NCI-H748 (cell line): ENCODE measurements around the gene DIS3.
"Not testable (repeated sequence)": the region's sequence is repeated elsewhere in the genome, so short reads cannot be mapped to it uniquely, and the experiment has no call there.

ENCODE experiments used
- DNase-seq: peaks from one replicate; lab custom pipeline; 2025; ENCODE audit not compliant: unreplicated experiment; lab: John Stamatoyannopoulos, UW

The DIS3 gene, protein sequence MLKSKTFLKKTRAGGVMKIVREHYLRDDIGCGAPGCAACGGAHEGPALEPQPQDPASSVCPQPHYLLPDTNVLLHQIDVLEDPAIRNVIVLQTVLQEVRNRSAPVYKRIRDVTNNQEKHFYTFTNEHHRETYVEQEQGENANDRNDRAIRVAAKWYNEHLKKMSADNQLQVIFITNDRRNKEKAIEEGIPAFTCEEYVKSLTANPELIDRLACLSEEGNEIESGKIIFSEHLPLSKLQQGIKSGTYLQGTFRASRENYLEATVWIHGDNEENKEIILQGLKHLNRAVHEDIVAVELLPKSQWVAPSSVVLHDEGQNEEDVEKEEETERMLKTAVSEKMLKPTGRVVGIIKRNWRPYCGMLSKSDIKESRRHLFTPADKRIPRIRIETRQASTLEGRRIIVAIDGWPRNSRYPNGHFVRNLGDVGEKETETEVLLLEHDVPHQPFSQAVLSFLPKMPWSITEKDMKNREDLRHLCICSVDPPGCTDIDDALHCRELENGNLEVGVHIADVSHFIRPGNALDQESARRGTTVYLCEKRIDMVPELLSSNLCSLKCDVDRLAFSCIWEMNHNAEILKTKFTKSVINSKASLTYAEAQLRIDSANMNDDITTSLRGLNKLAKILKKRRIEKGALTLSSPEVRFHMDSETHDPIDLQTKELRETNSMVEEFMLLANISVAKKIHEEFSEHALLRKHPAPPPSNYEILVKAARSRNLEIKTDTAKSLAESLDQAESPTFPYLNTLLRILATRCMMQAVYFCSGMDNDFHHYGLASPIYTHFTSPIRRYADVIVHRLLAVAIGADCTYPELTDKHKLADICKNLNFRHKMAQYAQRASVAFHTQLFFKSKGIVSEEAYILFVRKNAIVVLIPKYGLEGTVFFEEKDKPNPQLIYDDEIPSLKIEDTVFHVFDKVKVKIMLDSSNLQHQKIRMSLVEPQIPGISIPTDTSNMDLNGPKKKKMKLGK

DNA sequence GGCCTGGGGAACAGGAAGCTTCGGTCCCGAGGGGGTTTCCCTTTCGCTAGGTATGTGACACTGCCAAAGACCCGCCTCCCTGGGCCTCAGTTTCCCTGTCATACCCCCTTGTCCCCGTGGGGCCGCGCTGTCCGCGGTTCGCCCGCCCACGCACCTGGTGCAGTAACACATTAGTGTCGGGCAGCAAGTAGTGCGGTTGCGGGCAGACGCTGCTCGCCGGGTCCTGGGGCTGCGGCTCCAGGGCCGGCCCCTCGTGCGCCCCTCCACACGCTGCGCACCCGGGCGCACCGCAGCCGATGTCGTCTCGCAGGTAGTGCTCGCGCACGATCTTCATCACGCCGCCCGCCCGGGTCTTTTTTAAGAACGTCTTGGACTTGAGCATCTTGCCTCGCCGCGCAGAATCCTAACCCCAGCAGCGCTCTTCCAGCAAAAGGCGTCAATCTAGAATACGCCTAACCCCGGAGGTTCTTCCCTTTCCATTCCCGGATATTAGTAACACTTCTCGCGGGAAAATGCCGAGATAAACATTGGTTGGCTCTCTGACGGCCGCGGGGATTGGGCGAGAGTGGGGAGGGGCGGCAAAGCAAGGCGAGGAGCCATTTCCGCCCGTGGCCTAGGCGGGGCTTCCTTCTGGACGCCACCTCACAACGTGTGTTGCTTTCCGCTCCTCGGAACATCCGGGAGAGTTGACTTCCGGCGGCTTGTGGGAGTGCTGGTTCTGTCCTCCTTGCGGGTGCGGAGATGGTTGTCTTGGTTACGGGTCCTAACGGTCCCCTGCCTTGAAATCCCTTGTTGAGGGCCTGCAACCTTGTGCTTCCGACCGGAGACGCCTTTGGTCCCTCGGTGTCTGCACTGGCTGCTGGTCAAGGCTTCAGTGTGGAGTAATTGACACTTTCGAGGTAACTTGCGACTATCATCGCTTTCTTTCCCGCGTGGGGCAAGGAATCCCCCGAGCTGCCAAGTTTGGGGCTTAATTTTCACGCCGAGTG is at the start of gene DIS3, which contains the start of gene PIBF1:
TSS of gene DIS3 (minus strand) at position 450 of the 989 bp plus-strand sequence. CDS start at position 382, 68 bp downstream.
TSS of gene PIBF1 (plus strand) at position 683 of the 989 bp plus-strand sequence. CDS start 1,337 bp downstream, outside the sequence.
- peak; percentile 99 for DNase-seq

DNA sequence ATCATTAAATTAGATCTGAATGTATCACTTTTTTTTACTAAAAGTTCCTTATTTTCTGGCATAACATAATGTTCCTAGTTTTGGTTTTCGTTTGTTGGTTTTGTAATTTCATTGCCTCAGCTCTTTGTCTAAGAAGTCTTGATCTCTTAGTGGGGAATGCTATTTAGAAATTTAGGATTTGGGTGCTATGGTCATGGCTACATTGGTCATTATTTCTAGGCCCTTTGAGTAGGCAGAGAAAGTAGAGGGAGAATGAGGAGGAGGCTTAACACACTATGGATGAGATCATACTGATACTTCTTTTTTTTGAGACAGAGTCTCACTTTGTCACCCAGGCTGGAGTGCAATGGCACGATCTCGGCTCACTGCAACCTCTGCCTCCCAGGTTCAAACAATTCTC is 42.0 kb upstream of the DIS3 start:
- DNase-seq, result no peak

DNA sequence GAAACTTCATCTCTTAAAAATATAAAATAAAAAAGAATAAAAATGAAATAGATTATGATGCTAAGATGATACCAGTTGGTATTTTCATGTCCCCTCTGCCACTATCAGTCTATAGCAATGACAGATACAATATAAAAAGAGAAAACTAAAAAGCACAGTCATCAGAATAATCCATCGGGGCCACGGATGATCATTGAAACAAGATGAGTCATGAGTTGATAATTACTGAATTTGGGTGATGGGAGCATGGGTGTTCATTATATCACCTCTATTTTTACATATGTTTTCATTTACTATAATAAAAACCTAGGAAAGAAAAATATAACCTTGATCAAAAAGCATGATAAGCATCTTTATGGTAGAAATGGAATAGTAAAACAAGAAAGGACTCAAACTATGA is 41.4 kb upstream of the DIS3 start:
- DNase-seq, result no peak

DNA sequence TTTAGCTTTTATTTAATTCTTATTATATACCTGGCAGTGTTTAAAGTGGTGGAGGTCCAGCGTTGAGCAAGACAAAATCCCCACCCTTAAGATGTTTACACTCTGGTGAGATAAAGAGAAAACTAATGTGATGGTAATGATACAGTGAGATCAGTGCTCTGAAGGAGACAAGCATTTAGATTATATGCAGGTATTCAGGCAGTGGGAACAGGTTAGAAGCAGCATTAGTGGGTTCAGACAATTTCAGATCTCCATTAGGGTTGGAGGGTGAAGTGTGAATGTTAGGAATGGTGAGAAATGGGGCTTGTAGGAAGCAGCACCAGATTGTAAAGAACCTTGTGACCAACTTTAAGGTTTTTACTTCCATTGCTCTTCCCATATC is 39.2 kb upstream of the DIS3 start:
- no peak for DNase-seq

DNA sequence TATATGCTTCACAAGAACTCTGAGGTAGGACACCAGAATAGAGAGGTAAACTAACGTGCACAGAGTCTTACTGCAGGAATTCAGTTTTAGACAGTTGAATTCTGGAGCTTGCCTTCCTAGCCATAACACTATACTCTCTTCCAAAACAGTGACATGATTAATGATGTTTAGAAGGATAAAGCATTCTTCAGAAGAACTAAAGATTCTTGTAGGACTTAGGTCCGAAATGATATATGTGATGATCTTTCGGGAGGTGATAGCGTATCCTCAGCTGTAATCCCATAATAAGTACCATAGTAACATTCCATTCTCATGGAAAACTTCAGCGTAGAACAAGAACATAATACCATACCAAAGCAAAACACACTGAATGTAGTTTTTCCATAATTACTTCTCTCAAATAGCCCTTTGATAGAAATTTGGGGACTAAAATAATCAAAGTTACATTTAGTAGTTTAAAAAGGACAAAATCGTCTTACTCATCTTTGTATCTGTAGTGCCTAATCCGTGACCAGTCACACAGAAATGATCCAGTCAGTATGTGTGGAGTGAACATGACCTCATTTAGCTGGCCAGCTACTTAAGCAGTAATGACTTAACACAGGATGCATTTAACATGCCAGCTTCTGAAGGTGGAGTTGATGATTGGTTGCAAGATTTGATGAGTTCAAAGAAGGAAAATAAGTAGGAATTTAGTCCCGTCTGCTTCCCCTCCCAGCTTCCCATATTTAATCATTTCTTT is 38.6 kb upstream of the DIS3 start:
- DNase-seq, result no peak

DNA sequence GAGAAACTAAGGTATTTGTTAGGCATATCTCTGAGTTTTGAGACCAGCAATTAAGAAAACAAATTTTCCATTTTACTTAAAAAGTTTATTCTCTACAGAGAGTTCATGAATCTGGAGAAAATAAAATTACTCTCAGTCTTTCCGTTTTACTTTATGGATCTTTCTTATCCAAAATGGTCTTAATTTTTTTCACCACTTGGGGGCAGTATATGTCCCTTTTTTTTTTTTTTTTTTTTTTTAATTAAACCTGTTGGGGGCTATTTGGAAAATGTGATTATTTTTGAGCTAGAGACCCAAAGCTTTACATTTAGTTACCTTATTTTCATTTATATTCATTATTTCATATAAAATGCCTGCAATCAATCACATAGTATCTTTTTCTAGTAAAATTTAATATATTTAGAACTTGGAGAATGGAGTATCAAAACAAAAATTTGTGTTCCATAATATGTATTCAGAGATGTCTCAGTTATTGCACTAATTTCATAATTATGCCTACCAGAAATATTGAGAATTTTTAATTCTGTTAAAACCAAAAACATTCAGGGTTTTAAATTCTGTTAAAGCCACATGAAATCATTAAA is 27.3 kb upstream of the DIS3 start:
- DNase-seq, result peak; percentile 24

DNA sequence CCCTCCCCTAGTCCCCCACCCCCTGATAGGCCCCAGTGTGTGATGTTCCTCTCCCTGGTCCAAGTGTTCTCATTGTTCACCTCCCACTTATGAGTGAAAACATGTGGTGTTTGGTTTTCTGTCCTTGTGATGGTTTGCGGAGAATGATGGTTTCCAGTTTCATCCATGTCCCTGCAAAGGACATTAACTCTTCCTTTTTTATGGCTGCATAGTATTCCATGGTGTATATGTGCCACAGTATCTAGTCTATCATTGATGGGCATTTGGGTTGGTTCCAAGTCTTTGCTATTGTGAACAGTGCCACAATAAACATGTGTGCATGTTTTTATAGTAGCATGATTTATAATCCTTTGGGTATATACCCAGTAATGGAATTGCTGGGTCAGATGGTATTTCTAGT is 24.8 kb upstream of the DIS3 start:
- DNase-seq, result not testable (repeated sequence)

DNA sequence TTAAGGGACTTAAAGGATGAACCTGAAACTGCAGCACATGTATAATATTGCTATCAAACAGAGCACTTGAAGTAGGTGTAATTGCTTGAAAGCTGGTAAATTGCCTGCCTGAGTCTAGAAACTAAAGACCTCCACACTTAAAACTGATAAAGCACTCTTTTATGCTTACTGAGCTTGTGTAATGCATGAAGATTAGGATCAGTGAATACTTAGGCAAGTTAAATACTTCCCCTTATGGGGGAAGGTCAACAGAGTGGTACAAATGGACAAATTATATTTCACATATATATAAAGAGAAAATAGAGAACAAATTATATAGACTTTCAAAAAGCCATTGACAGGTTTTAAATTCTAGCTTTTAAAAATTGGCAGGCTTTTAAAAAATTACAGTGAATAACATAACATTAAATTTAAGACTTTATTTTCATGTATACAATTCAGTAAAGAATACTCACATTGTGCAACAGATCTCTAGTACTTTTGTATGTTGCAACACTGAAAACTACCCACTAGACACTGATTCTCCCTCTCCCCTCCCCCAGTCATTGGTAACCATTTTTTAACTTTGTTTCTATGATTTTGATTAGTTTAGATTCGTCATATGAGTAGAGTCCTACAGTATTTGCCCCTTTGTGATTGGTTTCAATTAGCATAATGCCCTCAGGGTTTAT is 24.1 kb upstream of the DIS3 start:
- no peak for DNase-seq

DNA sequence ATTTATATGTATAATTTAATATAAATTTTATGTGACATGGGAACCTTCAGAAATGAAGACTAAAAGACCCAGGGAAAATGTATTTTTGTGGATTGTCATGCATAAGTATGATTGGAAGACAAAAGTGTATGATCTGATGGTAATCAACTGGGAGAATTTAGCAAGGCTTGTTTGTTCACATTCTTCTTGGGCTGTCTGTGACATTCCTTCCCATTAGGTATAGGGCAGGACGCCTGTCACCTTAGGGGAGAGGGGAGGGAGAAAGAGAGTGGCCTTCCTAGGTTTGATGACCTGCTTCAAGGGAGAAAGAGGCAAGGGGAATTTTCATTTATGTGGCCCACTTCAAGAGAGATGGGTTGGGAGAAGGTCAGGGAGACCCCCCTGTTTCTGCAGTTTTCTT is 22.6 kb upstream of the DIS3 start:
- DNase-seq, result no peak

DNA sequence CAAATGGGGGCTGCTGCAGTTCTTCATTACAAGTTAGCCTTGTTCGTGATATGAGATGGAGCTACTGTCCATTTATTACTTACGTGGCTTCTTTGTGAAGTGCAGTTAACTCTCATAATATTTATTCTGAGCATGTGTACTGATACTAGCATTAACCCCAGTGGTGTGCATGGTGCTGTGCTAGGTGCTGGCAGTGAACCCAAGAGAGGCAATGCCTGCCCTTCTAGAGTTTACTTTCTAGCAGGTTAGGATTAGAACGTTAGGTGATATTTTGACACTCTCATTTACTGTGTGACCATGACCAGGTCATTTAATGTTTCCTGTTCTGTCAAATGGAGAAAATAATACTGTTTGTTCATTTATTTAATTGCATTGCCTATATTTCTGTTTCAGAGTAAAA is 17.1 kb upstream of the DIS3 start:
- no peak for DNase-seq

DNA sequence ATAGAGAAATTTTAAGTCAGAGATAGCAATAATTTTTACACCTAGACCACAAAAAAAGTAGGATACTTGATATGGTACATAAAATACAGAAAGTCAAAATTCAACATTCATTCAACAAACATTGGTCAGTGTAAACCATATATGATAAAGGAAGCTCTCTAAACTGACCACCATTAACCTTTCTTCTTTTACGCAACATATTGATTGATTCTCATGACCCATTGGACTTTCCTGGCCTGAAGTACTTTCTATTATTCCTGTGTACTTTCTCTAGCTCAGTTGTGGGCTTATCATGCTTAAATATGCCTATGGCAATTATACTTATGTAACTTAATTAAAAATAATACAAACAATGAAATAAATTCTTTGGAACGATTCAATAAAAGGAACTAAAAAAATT is 10.9 kb upstream of the DIS3 start:
- no peak for DNase-seq

DNA sequence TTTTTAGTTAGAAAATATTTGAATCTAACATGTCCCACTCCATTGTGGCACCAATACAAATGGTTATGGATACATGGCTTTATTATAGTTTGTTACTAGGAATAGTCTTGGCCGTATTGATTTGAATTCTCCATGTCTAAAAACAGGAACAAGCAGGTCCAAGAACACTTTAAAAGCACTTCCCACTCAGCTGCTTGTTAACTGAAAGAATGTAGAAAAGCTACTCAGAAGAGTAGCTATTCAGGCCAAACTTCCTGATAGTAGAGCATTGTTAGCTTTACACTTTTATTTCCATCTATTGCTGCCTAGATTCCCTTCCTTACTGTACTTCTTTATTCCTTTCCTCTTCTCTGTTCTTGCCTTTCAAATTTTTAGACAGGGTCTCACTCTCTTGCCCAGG is 7.1 kb upstream of the DIS3 start:
- DNase-seq, result no peak

DNA sequence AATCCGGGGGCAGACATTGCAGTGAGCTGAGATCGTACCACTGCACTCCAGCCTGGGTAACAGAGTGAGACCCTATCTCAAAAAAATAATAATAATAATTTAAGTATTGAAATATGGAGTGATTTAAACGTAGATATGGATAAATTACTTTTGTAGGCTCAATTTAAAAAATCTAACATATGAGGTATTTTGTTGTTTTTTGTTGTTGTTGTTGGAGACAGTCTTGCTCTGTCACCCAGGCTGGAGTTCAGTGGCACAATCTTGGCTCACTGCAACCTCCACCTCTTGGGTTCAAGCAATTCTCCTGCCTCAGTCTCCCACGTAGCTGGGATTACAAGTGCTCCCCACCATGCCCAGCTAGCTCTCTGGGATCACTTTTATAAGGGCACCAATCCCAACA is 3.0 kb upstream of the DIS3 start:
- not testable (repeated sequence) for DNase-seq

DNA sequence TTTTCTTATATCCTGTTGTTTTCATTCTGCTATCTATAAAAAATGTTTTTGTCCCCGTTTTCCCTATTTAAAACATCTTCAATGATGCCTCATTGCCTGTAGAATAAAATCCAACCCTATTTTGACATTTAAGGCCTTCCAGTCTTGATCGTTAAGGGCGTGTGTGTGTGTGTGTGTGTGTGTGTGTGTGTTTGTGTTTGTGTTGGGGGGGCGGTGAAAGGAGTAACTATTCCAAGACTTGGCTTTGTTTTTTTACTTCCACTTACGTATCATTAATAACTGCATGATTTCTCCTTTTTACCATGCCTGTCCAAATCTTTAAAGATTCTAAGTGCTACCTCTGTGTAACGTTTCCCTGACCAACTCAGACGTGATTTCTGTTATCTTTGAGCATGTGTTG is 1.0 kb upstream of the DIS3 start:
- peak; percentile 16 for DNase-seq

DNA sequence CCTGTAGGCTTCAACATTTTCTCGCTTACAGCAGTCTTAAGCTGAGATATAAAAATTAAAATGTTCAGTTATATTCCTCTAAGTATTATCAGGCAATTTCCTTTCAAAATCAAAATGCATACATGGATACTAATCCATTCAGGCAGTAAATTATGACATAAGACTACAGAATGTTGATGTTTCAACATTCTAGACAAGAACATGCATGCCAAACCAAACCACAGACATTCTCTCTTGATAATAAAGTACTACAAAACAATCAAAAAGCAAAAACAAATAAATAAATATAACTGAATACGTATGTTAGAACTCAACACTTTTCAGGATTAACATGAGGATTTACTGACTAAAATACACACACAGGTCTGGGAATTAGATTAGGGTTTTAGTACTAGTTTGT is 7.7 kb downstream of the DIS3 start:
- DNase-seq, result no peak

DNA sequence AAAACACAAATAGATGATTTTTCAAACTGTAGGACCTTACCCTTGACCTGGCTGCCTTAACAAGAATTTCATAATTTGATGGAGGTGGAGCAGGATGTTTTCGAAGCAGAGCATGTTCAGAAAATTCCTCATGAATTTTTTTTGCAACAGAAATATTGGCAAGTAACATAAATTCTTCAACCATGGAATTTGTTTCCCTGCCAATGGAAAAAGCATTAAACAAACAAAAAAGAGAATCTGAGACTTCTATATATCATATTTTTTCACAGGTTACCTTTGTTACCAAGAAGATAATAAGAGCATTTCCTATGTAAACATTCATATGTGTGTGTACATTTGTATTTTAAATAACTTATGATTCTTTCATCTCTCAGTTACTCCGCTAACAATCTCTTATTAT is 18.3 kb downstream of the DIS3 start:
- DNase-seq, result no peak

DNA sequence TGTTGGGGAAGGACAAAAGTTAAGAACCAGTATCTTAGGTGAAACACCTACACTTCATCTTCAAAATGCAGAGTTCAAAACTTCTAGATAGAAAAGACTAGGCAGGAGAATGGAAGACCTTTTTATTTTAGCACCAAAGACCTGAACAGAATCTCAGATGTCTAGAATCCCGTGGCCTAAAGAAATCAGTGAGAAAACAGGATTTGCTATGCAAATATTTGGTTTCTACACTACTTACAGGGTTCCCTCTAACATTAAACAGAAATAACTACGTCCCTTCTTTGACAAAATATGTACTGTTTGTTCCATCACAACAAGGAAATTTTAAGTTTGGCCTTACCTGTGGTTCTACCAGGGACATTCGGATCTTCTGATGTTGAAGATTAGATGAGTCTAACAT is 21.5 kb downstream of the DIS3 start:
- DNase-seq, result no peak

DNA sequence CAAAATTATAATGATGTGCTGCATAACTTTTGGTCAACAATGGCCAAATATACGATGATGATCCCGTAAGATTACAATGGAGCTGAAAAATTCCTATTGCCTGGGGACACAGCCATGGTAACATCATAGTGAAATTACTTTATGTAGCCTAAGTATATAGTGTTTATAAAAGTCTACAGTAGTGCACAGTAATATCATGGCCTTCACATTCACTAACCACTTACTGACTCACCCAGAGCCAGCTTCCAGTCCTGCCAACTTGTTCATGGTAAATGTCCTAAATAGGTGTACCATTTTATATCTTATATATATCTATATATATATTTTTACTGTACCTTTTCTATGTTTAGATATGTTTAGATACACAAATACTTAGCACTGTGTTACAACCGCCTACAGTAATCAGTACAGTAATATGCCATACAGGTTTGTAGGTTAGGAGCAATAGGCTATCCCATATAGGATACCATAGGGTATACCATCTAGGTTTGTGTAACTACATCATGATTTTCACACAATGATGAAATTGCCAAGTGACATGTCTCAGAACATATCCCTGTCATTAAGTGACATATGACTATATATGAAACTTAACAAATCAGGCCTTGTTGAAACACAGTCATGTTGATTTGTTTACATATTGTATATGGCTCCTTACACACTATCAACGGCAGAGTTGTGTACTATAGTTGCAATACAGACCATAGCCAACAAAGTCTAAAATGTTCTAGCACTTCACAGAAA is 23.7 kb downstream of the DIS3 start:
- no peak for DNase-seq
